Left lung (tissue), 10 donors: Measurements from ENCODE around the gene ATG16L1. TPM values are rescaled to one million over a fixed set of nuclear protein-coding genes. Genes with fewer than 3 reads are reported as not detected.

ENCODE experiments used
- ATAC-seq: fragments of 200-7000 bp; cut with Tn5 transposase; one replicate; pipeline ENCODE4 v1.9.1; 2020; ENCODE audit warnings: moderate library complexity
- DNase-seq, 4 donors: peaks; one replicate each; pipeline ENCODE4 v3.0.0-alpha.2; 2013 to 2020
- H3K27ac ChIP-seq, 2 donors: fragments of 200-600 bp; sonication (generic) in 1 of 2; one replicate each; pipeline versions ENCODE4 v1.5.0 to v1.8.0; 2020 to 2021
- H3K27me3 ChIP-seq, 2 donors: fragments of 200-600 bp; sonication (generic) in 1 of 2; one replicate each; pipeline versions ENCODE4 v1.5.0 to v1.8.0; 2020 to 2021
- H3K36me3 ChIP-seq, 2 donors: fragments of 200-600 bp; sonication (generic) in 1 of 2; one replicate each; pipeline versions ENCODE4 v1.5.0 to v1.8.0; 2020 to 2021
- H3K4me1 ChIP-seq, 2 donors: fragments of 200-600 bp; one replicate each; pipeline ENCODE4 v1.8.0; 2021
- H3K4me3 ChIP-seq, 2 donors: fragments of 200-600 bp; sonication (generic) in 1 of 2; one replicate each; pipeline versions ENCODE4 v1.5.0 to v1.8.0; 2020 to 2021; ENCODE audit warnings: mild to moderate bottlenecking in 1 of 2
- H3K9me3 ChIP-seq, 2 donors: fragments of 200-600 bp; sonication (generic) in 1 of 2; one replicate each; pipeline versions ENCODE4 v1.5.0 to v1.8.0; 2020 to 2021
- intact Hi-C, 2 donors: fragments of 100-400 bp; cut with DNase I; formaldehyde crosslinking; loops; one replicate each; pipeline versions ENCODE4 v1.11.2 to v1.14.2; 2022
- polyA plus RNA-seq, 6 donors: library from polyadenylated mRNA; unstranded; fragments of 120-200 nt; gene quantifications; one replicate each; pipeline ENCODE4 v1.2.1, GENCODE V29; 2013; ENCODE audit not compliant: insufficient read length in 6 of 6
- total RNA-seq, 2 donors: library from RNA; stranded (reverse); fragmentation: NEBNext Ultra II Directional; extraction: Animal tissue kit (Norgen Biotek cat#: 25700); gene quantifications; one replicate each; pipeline ENCODE4 v1.2.1, GENCODE V29; 2021
- TF ChIP-seq, protein P1 (sequence below), 2 donors: fragments of 200-600 bp; sonication (generic) in 1 of 2; IDR thresholded peaks; one replicate each; pipeline versions ENCODE4 v1.5.0 to v1.8.0; 2021; ENCODE audit warnings: antibody characterized with exemption in 2 of 2
- donor health status: DM: no; HTN: yes; CAD: no.
- donor health status: DM: no; HTN: no; CAD: no.

ATG16L1 gene
- total and polyA plus RNA-seq, 8 donors = 21.1 to 29.4 (median 23.7) TPM

DNA sequence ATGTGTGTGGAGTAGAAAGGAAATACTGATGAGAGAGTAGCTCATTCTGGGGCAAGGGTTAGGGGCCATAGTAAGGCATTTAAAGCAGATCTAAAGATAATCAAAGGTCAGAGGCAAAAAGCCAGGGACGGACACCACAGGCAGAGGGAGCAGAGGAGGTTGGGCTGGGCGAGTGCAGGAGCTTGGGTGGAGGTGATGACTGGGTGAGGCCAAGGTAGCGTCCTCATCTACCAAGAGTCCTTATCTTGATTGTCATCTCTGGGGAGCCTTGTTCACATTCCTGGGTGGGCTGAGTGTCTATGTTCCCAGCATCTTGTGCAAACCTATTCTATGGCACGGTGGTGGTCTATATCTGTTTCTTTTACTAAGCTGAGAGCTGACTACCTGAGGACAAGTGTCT lies 30.1 kb downstream of the ATG16L1 start:
- H3K36me3 ChIP-seq = peaks cover 0 to 97% of the 10 kb centered on the region in 2 donors
- intact Hi-C loops = no loop called here
- H3K9me3 ChIP-seq = no peaks in the 10 kb centered on the region
- DNase-seq (no peak), ATAC-seq (no peak)
- H3K4me1 ChIP-seq = no peaks in the 10 kb centered on the region
- H3K27ac ChIP-seq = no peak overlapping the region
- no peaks in the 10 kb centered on the region for H3K27me3 ChIP-seq
- no peak overlapping the region for H3K4me3 ChIP-seq
- TF ChIP-seq, protein P1, sequence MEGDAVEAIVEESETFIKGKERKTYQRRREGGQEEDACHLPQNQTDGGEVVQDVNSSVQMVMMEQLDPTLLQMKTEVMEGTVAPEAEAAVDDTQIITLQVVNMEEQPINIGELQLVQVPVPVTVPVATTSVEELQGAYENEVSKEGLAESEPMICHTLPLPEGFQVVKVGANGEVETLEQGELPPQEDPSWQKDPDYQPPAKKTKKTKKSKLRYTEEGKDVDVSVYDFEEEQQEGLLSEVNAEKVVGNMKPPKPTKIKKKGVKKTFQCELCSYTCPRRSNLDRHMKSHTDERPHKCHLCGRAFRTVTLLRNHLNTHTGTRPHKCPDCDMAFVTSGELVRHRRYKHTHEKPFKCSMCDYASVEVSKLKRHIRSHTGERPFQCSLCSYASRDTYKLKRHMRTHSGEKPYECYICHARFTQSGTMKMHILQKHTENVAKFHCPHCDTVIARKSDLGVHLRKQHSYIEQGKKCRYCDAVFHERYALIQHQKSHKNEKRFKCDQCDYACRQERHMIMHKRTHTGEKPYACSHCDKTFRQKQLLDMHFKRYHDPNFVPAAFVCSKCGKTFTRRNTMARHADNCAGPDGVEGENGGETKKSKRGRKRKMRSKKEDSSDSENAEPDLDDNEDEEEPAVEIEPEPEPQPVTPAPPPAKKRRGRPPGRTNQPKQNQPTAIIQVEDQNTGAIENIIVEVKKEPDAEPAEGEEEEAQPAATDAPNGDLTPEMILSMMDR (IDR thresholded peaks at IDR 0.05) = no peak

- Histone ChIP-seq H3K9me3 (no peaks in the 10 kb centered on the region), H3K4me3 (no peak overlapping the region), H3K27me3 (no peaks in the 10 kb centered on the region), H3K27ac (no peak overlapping the region), H3K4me1 (no peaks in the 10 kb centered on the region), H3K36me3 (peaks cover 0 to 97% of the 10 kb centered on the region in 2 donors)
- intact Hi-C loops = no loop called here
- TF ChIP-seq, protein P1 (IDR thresholded peaks at IDR 0.05) = no peak
- ATAC-seq (peak; percentile 33), DNase-seq (no peak)
These were observed 30.6 kb downstream of the ATG16L1 start for GRCh38 chr2:233281992-233282603.

DNA sequence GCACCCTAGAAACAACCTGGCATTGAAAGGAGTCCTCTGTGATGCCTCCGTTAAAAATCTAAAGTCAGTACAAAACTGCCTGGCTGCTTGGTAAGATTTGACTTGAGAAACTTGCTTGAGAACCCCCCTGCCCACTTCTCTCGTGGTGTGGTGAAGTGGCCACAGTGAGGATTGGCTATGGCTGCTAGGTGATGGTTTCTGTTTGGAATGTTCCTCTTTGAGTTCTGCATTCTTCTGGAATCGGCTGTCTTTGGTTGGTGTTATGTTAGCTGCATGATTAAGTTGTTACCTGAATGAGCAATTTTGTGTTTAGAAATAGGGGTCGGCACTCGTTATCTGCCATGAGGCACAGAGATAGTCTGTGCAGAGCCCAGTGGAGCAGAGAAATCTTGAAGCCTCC lies 34.4 kb downstream of the ATG16L1 start:
- Histone ChIP-seq H3K4me3 (no peak overlapping the region), H3K27ac (no peak overlapping the region), H3K27me3 (no peaks in the 10 kb centered on the region), H3K4me1 (peaks cover 6% of the 10 kb centered on the region in 2 donors), H3K9me3 (no peaks in the 10 kb centered on the region), H3K36me3 (peaks cover 0 to 97% of the 10 kb centered on the region in 2 donors)
- ATAC-seq (no peak), DNase-seq (no peak)
- TF ChIP-seq, protein P1 (IDR thresholded peaks at IDR 0.05) = no peak
- intact Hi-C loops = no loop called here

DNA sequence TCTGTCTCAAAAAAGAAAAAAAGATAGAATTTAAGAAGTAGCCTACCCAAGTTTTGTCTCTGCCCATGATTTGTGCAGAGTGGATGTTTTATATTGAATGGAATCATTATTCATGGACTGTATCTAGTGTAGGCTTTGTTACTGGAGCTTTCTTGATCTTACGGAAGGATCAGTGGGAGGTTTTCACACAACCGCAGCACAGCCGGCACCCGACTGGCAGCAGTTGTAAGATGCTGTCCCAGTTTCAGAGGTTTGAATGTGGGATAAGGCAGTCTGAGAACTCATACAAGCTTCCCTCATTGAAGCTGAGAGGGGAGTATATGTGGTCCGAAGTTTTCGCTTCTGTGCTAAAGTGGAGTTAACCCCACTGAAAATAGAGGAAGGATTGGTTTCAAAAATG lies 36.4 kb downstream of the ATG16L1 start:
- Histone ChIP-seq H3K36me3 (peaks cover 0 to 97% of the 10 kb centered on the region in 2 donors), H3K4me3 (no peak overlapping the region), H3K27ac (no peak overlapping the region), H3K4me1 (peaks cover 6% of the 10 kb centered on the region in 2 donors), H3K27me3 (no peaks in the 10 kb centered on the region), H3K9me3 (no peaks in the 10 kb centered on the region)
- TF ChIP-seq, protein P1 (IDR thresholded peaks at IDR 0.05) = no peak
- intact Hi-C loops = no loop called here
- no peak for ATAC-seq
- DNase-seq = no peak

DNA sequence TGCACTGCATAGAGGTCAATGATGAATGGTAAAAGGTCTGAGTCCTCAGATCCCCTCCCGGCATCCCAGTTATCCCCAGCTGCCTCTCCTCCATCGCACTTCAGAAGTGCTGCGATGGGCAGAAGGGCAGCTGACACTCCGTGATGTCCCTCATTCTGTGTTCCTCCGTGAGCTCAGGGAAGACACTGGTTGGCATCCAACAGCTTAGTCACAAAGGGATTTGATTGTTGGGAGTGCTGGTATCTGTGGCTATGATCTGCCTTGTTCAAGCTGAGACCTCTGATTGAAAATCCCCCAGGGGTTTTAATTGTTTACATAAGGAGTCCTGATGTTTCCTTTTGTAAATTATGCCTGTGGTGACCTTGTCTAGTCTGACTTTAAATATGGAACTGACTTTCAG lies 37.2 kb downstream of the ATG16L1 start:
- H3K9me3 ChIP-seq = no peaks in the 10 kb centered on the region
- H3K27me3 ChIP-seq = no peaks in the 10 kb centered on the region
- H3K4me3 ChIP-seq = no peak overlapping the region
- TF ChIP-seq, protein P1 (IDR thresholded peaks at IDR 0.05) = no peak
- H3K36me3 ChIP-seq = peaks cover 0 to 97% of the 10 kb centered on the region in 2 donors
- H3K4me1 ChIP-seq = peaks cover 6% of the 10 kb centered on the region in 2 donors
- H3K27ac ChIP-seq = no peak overlapping the region
- DNase-seq (no peak), ATAC-seq (no peak)
- intact Hi-C loops = no loop called here
